SIG-M5 treated with dmso at 0.1 percent for 504 hours (cell line): ENCODE results near the gene PKP1.

Experiments
- DNase-seq: peaks from one replicate; lab custom pipeline; 2025; ENCODE audit not compliant: unreplicated experiment; lab: John Stamatoyannopoulos, UW

Gene PKP1

GRCh38 chr1:201259476-201260235 lies 23.6 kb upstream of the PKP1 start:
- DNase-seq: no peak

- DNase-seq: no peak
Measured at GRCh38 chr1:201260236-201260590, 23.1 kb upstream of the PKP1 start.

- no peak for DNase-seq
Measured at GRCh38 chr1:201260648-201261311, 22.5 kb upstream of the PKP1 start.

GRCh38 chr1:201261771-201262547 lies 21.3 kb upstream of the PKP1 start:
- no peak for DNase-seq

- no peak for DNase-seq
Measured at GRCh38 chr1:201262963-201263608, 20.2 kb upstream of the PKP1 start.

- no peak for DNase-seq
Measured at GRCh38 chr1:201264072-201264471, 19.2 kb upstream of the PKP1 start.

- no peak for DNase-seq
Measured at GRCh38 chr1:201264554-201264953, 18.8 kb upstream of the PKP1 start.

GRCh38 chr1:201265756-201266155 lies 17.6 kb upstream of the PKP1 start:
- DNase-seq: no peak

- DNase-seq: no peak
Measured at GRCh38 chr1:201266276-201266675, 17.0 kb upstream of the PKP1 start.

GRCh38 chr1:201266774-201267173 lies 16.5 kb upstream of the PKP1 start:
- peak; percentile 69 for DNase-seq

GRCh38 chr1:201267481-201268229 lies 15.7 kb upstream of the PKP1 start:
- no peak for DNase-seq

- no peak for DNase-seq
Measured at GRCh38 chr1:201268604-201269151, 14.6 kb upstream of the PKP1 start.

GRCh38 chr1:201269281-201269680 lies 14.0 kb upstream of the PKP1 start:
- no peak for DNase-seq

GRCh38 chr1:201269900-201270410 lies 13.4 kb upstream of the PKP1 start:
- DNase-seq: no peak

GRCh38 chr1:201270616-201271390 lies 12.5 kb upstream of the PKP1 start:
- DNase-seq: no peak

- no peak for DNase-seq
Measured at GRCh38 chr1:201272799-201273198, 10.5 kb upstream of the PKP1 start.

- DNase-seq: no peak
Measured at GRCh38 chr1:201274616-201275252, 8.6 kb upstream of the PKP1 start.

GRCh38 chr1:201275253-201275666 lies 8.0 kb upstream of the PKP1 start:
- peak; percentile 44 for DNase-seq

- no peak for DNase-seq
Measured at GRCh38 chr1:201276891-201277290, 6.4 kb upstream of the PKP1 start.
